Trophoblast cell (in vitro differentiated cells and primary cell): ENCODE measurements around the gene PANK4.
A peak's percentile ranks its signal among the peaks of the same experiment; 100 is the strongest.

ENCODE experiments used
- DNase-seq, 2 donors: peaks; one replicate each; pipeline ENCODE4 v3.0.0-alpha.2; 2016
- H2AFZ ChIP-seq: 2 replicates; pipeline ENCODE4 v1.6.1; 2013; ENCODE audit warnings: low read length, moderate library complexity, mild to moderate bottlenecking; ENCODE audit not compliant: insufficient read depth, poor library complexity
- H2AK5ac ChIP-seq: 2 replicates; pipeline ENCODE4 v1.6.1; 2013; ENCODE audit warnings: mild to moderate bottlenecking, low read length
- H2BK120ac ChIP-seq: 2 replicates; pipeline ENCODE4 v1.6.1; 2013; ENCODE audit warnings: low read length, mild to moderate bottlenecking, moderate library complexity; ENCODE audit not compliant: insufficient read depth, poor library complexity
- H2BK12ac ChIP-seq: 2 replicates; pipeline ENCODE4 v1.6.1; 2013; ENCODE audit warnings: mild to moderate bottlenecking, low read length, moderate library complexity
- H2BK5ac ChIP-seq: 2 replicates; pipeline ENCODE4 v1.6.1; 2013; ENCODE audit warnings: low read length, low read depth, moderate library complexity, mild to moderate bottlenecking; ENCODE audit not compliant: poor library complexity
- H3K14ac ChIP-seq: 2 replicates; pipeline ENCODE4 v1.6.1; 2013; ENCODE audit warnings: mild to moderate bottlenecking, low read length
- H3K18ac ChIP-seq: 2 replicates; pipeline ENCODE4 v1.6.1; 2013; ENCODE audit warnings: mild to moderate bottlenecking, low read length
- H3K23ac ChIP-seq: 2 replicates; pipeline ENCODE4 v1.6.1; 2013; ENCODE audit warnings: low read length
- H3K27ac ChIP-seq: 2 replicates; pipeline ENCODE4 v1.5.1; 2013; ENCODE audit warnings: low read depth, mild to moderate bottlenecking, inconsistent platforms, low read length, moderate library complexity
- H3K27me3 ChIP-seq: 2 replicates; pipeline ENCODE4 v1.6.1; 2013; ENCODE audit warnings: inconsistent platforms, mild to moderate bottlenecking, low read length, moderate library complexity; ENCODE audit not compliant: insufficient read depth
- H3K36me3 ChIP-seq, 2 experiments: 1 replicate in 1 of 2; 2 replicates in 1 of 2; pipeline ENCODE4 v1.6.1; 2013; ENCODE audit warnings: low read length in 2 of 2, mild to moderate bottlenecking in 2 of 2, moderate library complexity in 1 of 2; ENCODE audit not compliant: insufficient read depth in 2 of 2, control insufficient read depth in 1 of 2
- H3K4ac ChIP-seq: 2 replicates; pipeline ENCODE4 v1.6.1; 2013; ENCODE audit warnings: low read depth, mild to moderate bottlenecking, low read length, moderate library complexity
- H3K4me1 ChIP-seq, 2 experiments: 1 replicate in 1 of 2; 2 replicates in 1 of 2; pipeline ENCODE4 v1.6.1; 2013; ENCODE audit warnings: low read length in 2 of 2, mild to moderate bottlenecking in 2 of 2, moderate library complexity in 1 of 2; ENCODE audit not compliant: insufficient read depth in 2 of 2, control insufficient read depth in 1 of 2
- H3K4me2 ChIP-seq: 2 replicates; pipeline ENCODE4 v1.6.1; 2013; ENCODE audit warnings: inconsistent platforms, mild to moderate bottlenecking, low read length, moderate library complexity
- H3K4me3 ChIP-seq: 2 replicates; pipeline ENCODE4 v1.5.1; 2013; ENCODE audit warnings: mild to moderate bottlenecking, low read depth, low read length, inconsistent platforms
- H3K79me1 ChIP-seq: one replicate; pipeline ENCODE4 v1.6.1; 2013; ENCODE audit warnings: low read length
- H3K79me2 ChIP-seq: 2 replicates; pipeline ENCODE4 v1.6.1; 2013; ENCODE audit warnings: low read length, mild to moderate bottlenecking; ENCODE audit not compliant: control insufficient read depth, insufficient read depth, poor library complexity
- H3K9ac ChIP-seq: 2 replicates; pipeline ENCODE4 v1.6.1; 2013; ENCODE audit warnings: mild to moderate bottlenecking, low read length
- H3K9me3 ChIP-seq: 2 replicates; pipeline ENCODE4 v1.6.1; 2013; ENCODE audit warnings: low read depth, mild to moderate bottlenecking, control low read depth, inconsistent platforms, low read length; ENCODE audit not compliant: insufficient read depth
- H4K12ac ChIP-seq: 2 replicates; pipeline ENCODE4 v1.6.1; 2013; ENCODE audit warnings: low read depth, mild to moderate bottlenecking, low read length, moderate library complexity
- H4K8ac ChIP-seq: 2 replicates; pipeline ENCODE4 v1.6.1; 2013; ENCODE audit warnings: low read depth, mild to moderate bottlenecking, low read length, moderate library complexity
- H4K91ac ChIP-seq: one replicate; pipeline ENCODE4 v1.6.1; 2013; ENCODE audit warnings: low read depth, mild to moderate bottlenecking, low read length, moderate library complexity
- WGBS: extraction: QIAGEN DNeasy Blood & Tissue Kit; methylation state at CpG from one replicate; pipeline ENCODE4 v1.1.7; 2013; ENCODE audit warnings: missing lambda C conversion rate; ENCODE audit not compliant: insufficient read length, insufficient coverage; ENCODE audit errors: extremely low coverage; 5-methylcytosine and 5-hydroxymethylcytosine counted together

PANK4 gene

DNA sequence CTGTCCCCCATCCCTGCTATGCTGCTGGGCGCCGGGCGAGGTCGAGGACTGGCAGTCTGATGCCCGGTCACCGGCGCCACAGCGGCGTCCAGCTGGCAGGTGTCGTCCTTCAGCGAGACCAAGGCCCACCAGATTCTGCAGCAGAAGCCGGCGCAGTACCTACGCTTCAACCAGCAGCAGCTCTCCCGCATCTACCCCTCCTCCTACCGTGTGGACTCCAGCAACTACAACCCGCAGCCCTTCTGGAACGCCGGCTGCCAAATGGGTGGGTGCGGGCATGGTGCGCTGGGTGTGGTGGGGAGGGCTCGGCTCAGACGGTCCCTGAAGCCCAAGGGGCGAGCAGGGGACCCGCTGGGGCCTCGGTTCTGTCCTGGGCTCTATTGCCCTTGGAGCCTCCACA, 29.6 kb downstream of the PANK4 start:
- Histone ChIP-seq H2BK5ac (no peak overlapping the region), H2BK12ac (no peak overlapping the region), H3K4me2 (no peak overlapping the region), H3K4me3 (no peak overlapping the region), H3K79me2 (no peaks in the 10 kb centered on the region), H4K8ac (no peak overlapping the region), H3K9ac (no peak overlapping the region), H3K4ac (no peak overlapping the region), H2AK5ac (no peak overlapping the region), H2AFZ (no peak overlapping the region), H3K27ac (no peak overlapping the region), H3K27me3 (no peaks in the 10 kb centered on the region), H3K14ac (no peak overlapping the region), H3K4me1 (peaks cover 8 to 9% of the 10 kb centered on the region in 2 experiments), H3K23ac (no peak overlapping the region), H4K91ac (no peak overlapping the region), H4K12ac (no peak overlapping the region), H3K9me3 (peaks cover 3% of the 10 kb centered on the region), H3K79me1 (no peaks in the 10 kb centered on the region), H2BK120ac (no peak overlapping the region), H3K36me3 (no peaks in the 10 kb centered on the region), H3K18ac (no peak overlapping the region)
- WGBS: no CpG with 5 or more reads among the region's 26 CpGs
- DNase-seq: peak; percentile 14 to 58

GRCh38 chr1:2496087-2496622, 30.2 kb downstream of the PANK4 start:
- Histone ChIP-seq H2AK5ac (no peak overlapping the region), H3K14ac (no peak overlapping the region), H3K23ac (no peak overlapping the region), H3K18ac (no peak overlapping the region), H4K12ac (no peak overlapping the region), H3K27ac (no peak overlapping the region), H3K36me3 (no peaks in the 10 kb centered on the region), H2AFZ (no peak overlapping the region), H3K4me1 (peaks cover 8 to 9% of the 10 kb centered on the region in 2 experiments), H2BK12ac (no peak overlapping the region), H3K79me2 (no peaks in the 10 kb centered on the region), H3K27me3 (no peaks in the 10 kb centered on the region), H3K4me2 (no peak overlapping the region), H3K4ac (no peak overlapping the region), H3K9ac (no peak overlapping the region), H3K79me1 (no peaks in the 10 kb centered on the region), H4K91ac (no peak overlapping the region), H3K4me3 (no peak overlapping the region), H2BK5ac (no peak overlapping the region), H4K8ac (no peak overlapping the region), H2BK120ac (no peak overlapping the region), H3K9me3 (peaks cover 3% of the 10 kb centered on the region)
- no CpG with 5 or more reads among the region's 28 CpGs for WGBS
- peak; percentile 42 to 59 for DNase-seq

DNA sequence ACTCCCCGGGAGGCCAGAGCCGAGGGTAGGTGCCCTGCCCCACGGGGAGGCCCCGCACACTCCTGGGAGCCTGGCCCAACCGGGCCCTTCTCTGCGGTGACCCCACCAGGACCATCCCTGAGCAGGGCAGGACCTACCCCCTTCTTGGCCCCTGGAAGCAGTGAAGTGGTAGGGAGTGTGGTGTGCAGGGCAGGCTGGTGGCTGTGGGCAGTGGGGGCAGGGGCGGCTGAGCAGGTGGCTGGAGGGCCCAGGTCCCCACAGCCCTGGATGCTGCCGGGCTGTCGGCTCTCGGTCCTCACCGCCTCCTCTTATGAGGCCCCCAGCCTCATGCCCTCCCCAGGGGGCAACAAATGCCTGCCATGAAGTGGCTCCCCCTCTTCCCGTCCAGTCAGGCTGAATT, 30.9 kb downstream of the PANK4 start:
- Histone ChIP-seq H4K12ac (no peak overlapping the region), H3K36me3 (no peaks in the 10 kb centered on the region), H2AFZ (no peak overlapping the region), H4K8ac (no peak overlapping the region), H3K4me3 (no peak overlapping the region), H3K79me1 (no peaks in the 10 kb centered on the region), H3K4me2 (no peak overlapping the region), H2BK120ac (no peak overlapping the region), H3K27ac (no peak overlapping the region), H4K91ac (no peak overlapping the region), H2BK5ac (no peak overlapping the region), H3K9me3 (no peaks in the 10 kb centered on the region), H3K4ac (no peak overlapping the region), H2BK12ac (no peak overlapping the region), H3K18ac (no peak overlapping the region), H2AK5ac (no peak overlapping the region), H3K9ac (no peak overlapping the region), H3K79me2 (no peaks in the 10 kb centered on the region), H3K27me3 (no peaks in the 10 kb centered on the region), H3K23ac (no peak overlapping the region), H3K14ac (no peak overlapping the region), H3K4me1 (peaks cover 8 to 9% of the 10 kb centered on the region in 2 experiments)
- DNase-seq: no peak
- WGBS: no CpG with 5 or more reads among the region's 12 CpGs

- no peak overlapping the region for H2AK5ac ChIP-seq
- H3K79me2 ChIP-seq: no peaks in the 10 kb centered on the region
- no peak overlapping the region for H3K9ac ChIP-seq
- no CpG with 5 or more reads among the region's 12 CpGs for WGBS
- no peaks in the 10 kb centered on the region for H3K79me1 ChIP-seq
- no peak overlapping the region for H2BK5ac ChIP-seq
- H3K9me3 ChIP-seq: no peaks in the 10 kb centered on the region
- no peak overlapping the region for H4K8ac ChIP-seq
- H2BK12ac ChIP-seq: no peak overlapping the region
- no peak overlapping the region for H3K18ac ChIP-seq
- DNase-seq: no peak
- H3K4me1 ChIP-seq: peaks cover 8 to 9% of the 10 kb centered on the region in 2 experiments
- H3K36me3 ChIP-seq: no peaks in the 10 kb centered on the region
- no peak overlapping the region for H3K14ac ChIP-seq
- no peak overlapping the region for H3K4me3 ChIP-seq
- no peak overlapping the region for H3K4ac ChIP-seq
- no peak overlapping the region for H3K23ac ChIP-seq
- no peaks in the 10 kb centered on the region for H3K27me3 ChIP-seq
- no peak overlapping the region for H4K91ac ChIP-seq
- no peak overlapping the region for H2BK120ac ChIP-seq
- H3K4me2 ChIP-seq: no peak overlapping the region
- no peak overlapping the region for H2AFZ ChIP-seq
- H4K12ac ChIP-seq: no peak overlapping the region
- no peak overlapping the region for H3K27ac ChIP-seq
Observed at GRCh38 chr1:2495026-2495425, 31.4 kb downstream of the PANK4 start.
